Right lobe of liver (tissue), 4 donors: Measurements from ENCODE around the gene IGFBP5.

Experiments
- CTCF ChIP-seq, 4 donors: fragments of 200-600 bp in 3 of 4; fragments of 450-650 bp in 1 of 4; IDR thresholded peaks; one replicate each; pipeline versions ENCODE4 v1.5.1 to v1.8.0; 2016 to 2022; ENCODE audit warnings: antibody characterized with exemption in 4 of 4, mild to moderate bottlenecking in 2 of 4
- POLR2A ChIP-seq: fragments of 450-650 bp; IDR thresholded peaks from one replicate; pipeline ENCODE4 v1.6.1; 2017; ENCODE audit warnings: antibody characterized with exemption, mild to moderate bottlenecking
- donor health status: DM: no; HTN: no; CAD: no.
- donor health status: DM: no; HTN: no; CAD: no.
- donor health status: DM: no; HTN: yes; CAD: no.

GRCh38 chr2:216735086-216735485 is 39.7 kb upstream of the IGFBP5 start:
- TF ChIP-seq CTCF (IDR thresholded peaks at IDR 0.05): no peak
- TF ChIP-seq POLR2A: no peak
